Measurements from ENCODE around the gene KRT32. TPM values are rescaled to one million over a fixed set of nuclear protein-coding genes. Genes with fewer than 3 reads are reported as not detected.

The KRT32 gene
- total and polyA plus RNA-seq, 9 of the 15 experiments (the other 6 are each of a cell fraction or from before 2014, with no cell fraction given): not detected

DNA sequence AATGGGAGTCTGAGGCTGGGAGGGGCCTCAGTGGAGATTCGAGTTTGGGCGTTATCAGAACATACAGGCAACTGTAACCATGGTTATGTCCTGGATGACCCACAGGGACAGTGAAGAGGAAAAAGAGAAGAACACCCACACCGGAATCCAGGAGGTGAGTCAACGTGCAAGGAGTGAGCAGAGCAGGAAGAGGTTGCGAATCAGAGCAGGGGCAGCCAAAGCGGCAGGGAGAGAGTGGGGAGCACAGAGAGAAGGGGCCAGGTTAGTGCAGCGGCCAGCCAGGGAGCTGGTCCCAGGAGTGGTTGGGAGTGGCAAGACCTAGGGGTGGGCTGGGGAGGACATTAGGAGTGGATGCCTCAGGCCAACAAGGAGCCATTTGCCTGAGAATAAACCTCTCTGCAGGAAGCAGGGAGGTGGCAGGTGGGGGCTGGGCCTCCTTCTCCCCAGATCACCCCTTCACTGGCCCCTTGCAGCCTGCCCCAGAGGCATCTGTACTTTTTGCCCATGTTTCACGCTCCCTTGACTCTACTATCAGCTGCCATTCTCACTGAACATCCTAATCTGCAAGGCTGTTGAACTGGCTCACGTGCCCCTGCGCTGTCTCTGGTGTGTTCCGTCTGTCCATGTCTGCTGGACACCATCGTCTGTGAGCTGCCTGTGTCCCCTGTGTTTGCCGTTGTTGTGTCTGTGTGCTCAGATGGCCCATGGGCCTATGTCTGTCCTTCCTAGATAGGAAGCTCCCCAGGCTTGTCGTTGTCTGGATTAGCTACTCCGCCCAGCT is 33.1 kb upstream of the KRT32 start (continued):
- no peak for TF ChIP-seq BRCA1 (IDR thresholded peaks at IDR 0.05)
- TF ChIP-seq BRCA1 (CRISPR knock-in tag; IDR thresholded peaks at IDR 0.05): no peak
- TF ChIP-seq HDAC2 (IDR thresholded peaks at IDR 0.05): peak; percentile 67; the same call in 1 of the 2 replicates
- TF ChIP-seq FOXK2 (conservative IDR thresholded peaks at IDR 0.05 in 1 of 2, IDR thresholded peaks at IDR 0.05 in 1 of 2; ENCODE audit: low read depth in 2 of 2): 0 out of 4 replicates have a peak, but pooled peaks of 1 of the 2 experiments have one; percentile 33
- 0 out of 4 replicates have a peak, but pooled peaks of 1 of the 2 experiments have one; percentile 33 for TF ChIP-seq TBL1XR1 (IDR thresholded peaks at IDR 0.05; ENCODE audit: low read length in 2 of 2)
- no peak for TF ChIP-seq ZNF217 (CRISPR knock-in tag; IDR thresholded peaks at IDR 0.05)
- TF ChIP-seq ZEB2 (IDR thresholded peaks at IDR 0.05): 0 out of 2 replicates have a peak, but pooled peaks have one; percentile 81
- peak; percentile 40; the same call in 1 of the 2 replicates for TF ChIP-seq CREM (IDR thresholded peaks at IDR 0.05; ENCODE audit: low read depth)
- TF ChIP-seq POLR2G (IDR thresholded peaks at IDR 0.05; ENCODE audit: low read depth, low read length): peak; percentile 56
- 0 out of 4 replicates have a peak, but pooled peaks of 1 of the 2 experiments have one; percentile 15 for TF ChIP-seq ZNF639 (CRISPR knock-in tag; conservative IDR thresholded peaks at IDR 0.05 in 1 of 2, IDR thresholded peaks at IDR 0.05 in 1 of 2)
- TF ChIP-seq ELF1 (tag; IDR thresholded peaks at IDR 0.05): no peak
- TF ChIP-seq TRIM24 (IDR thresholded peaks at IDR 0.05): 0 out of 4 replicates have a peak, but pooled peaks of 1 of the 2 experiments have one; percentile 7
- no peak for TF ChIP-seq HIVEP1 (CRISPR knock-in tag; IDR thresholded peaks at IDR 0.05)
- peak; percentile 91 for TF ChIP-seq SMAD4 (CRISPR knock-in tag; conservative IDR thresholded peaks at IDR 0.05)
- TF ChIP-seq POLR2AphosphoS5 (IDR thresholded peaks at IDR 0.05; ENCODE audit: control insufficient read depth, insufficient read depth, low read depth, low read length): 0 out of 2 replicates have a peak, but pooled peaks have one; percentile 27
- peak in 1 of 2 experiments; percentile 24; a peak in 1 of 4 replicates for TF ChIP-seq SIN3A (IDR thresholded peaks at IDR 0.05; ENCODE audit: borderline replicate concordance in 2 of 2, control insufficient read depth in 1 of 2, low read depth in 2 of 2, low read length in 2 of 2)
- TF ChIP-seq ETV5 (CRISPR knock-in tag; IDR thresholded peaks at IDR 0.05; ENCODE audit: low read depth): no peak
